ENCODE results near the gene CIAO3.
"Not testable (repeated sequence)": the region's sequence is repeated elsewhere in the genome, so short reads cannot be mapped to it uniquely, and the experiment has no call there.

Gene CIAO3

GRCh38 chr16:708019-708418 is 32.8 kb downstream of the CIAO3 start:
- no peak for DNase-seq

GRCh38 chr16:707062-707538 is 33.7 kb downstream of the CIAO3 start:
- DNase-seq, result no peak

GRCh38 chr16:706189-707061 is 34.4 kb downstream of the CIAO3 start:
- no peak for DNase-seq

GRCh38 chr16:705431-706188 is 35.2 kb downstream of the CIAO3 start, which contains the start of gene FBXL16:
Gene FBXL16 (minus strand): TSS chr16:705801. CDS start chr16:697405, 8,396 bp downstream.
- no peak for DNase-seq

- no peak for DNase-seq
These were observed 36.0 kb downstream of the CIAO3 start for GRCh38 chr16:704552-705380.

- DNase-seq, result no peak
These were observed 36.8 kb downstream of the CIAO3 start for GRCh38 chr16:704047-704446.

- DNase-seq, result no peak
These were observed 37.4 kb downstream of the CIAO3 start for GRCh38 chr16:703406-703805.

- no peak for DNase-seq
These were observed 38.5 kb downstream of the CIAO3 start for GRCh38 chr16:702341-702740.

- peak; percentile 56 for DNase-seq
These were observed 39.9 kb downstream of the CIAO3 start for GRCh38 chr16:700684-701584.

- DNase-seq, result no peak
These were observed 41.7 kb downstream of the CIAO3 start for GRCh38 chr16:698911-699671.

- peak; percentile 69 for DNase-seq
These were observed 45.3 kb downstream of the CIAO3 start for GRCh38 chr16:695355-696089.

GRCh38 chr16:694863-695354 is 45.9 kb downstream of the CIAO3 start:
- no peak for DNase-seq

- no peak for DNase-seq
These were observed 46.5 kb downstream of the CIAO3 start for GRCh38 chr16:694187-694862.

- DNase-seq, result no peak
These were observed 47.0 kb downstream of the CIAO3 start for GRCh38 chr16:693766-694165.

GRCh38 chr16:693364-693763 is 47.4 kb downstream of the CIAO3 start:
- no peak for DNase-seq

- no peak for DNase-seq
These were observed 48.3 kb downstream of the CIAO3 start for GRCh38 chr16:692356-693108.

- not testable (repeated sequence) for DNase-seq
These were observed 49.6 kb downstream of the CIAO3 start for GRCh38 chr16:691242-691641.

- DNase-seq, result no peak
These were observed 51.5 kb downstream of the CIAO3 start for GRCh38 chr16:689175-689897.

Measured in hematopoietic multipotent progenitor cell treated with erythropoietin and hydrocortisone succinate and interleukin-3 and kit ligand, for 4 days (in vitro differentiated cells).